PC-9 (cell line): ENCODE measurements around the gene MLX. TPM values are rescaled to one million over a fixed set of nuclear protein-coding genes. Genes with fewer than 3 reads are reported as not detected.

Source experiments
- BruUV-seq: library from RNA; stranded (reverse); fragments of 400-500 nt; replicated peaks from 2 replicates; lab custom pipeline; 2021; lab: Mats Ljungman, UMichigan
- CTCF ChIA-PET: fragments of 300-600 bp; sonication (Branson Sonifier 250); formaldehyde crosslinking; loops from one replicate; lab custom pipeline; 2022; ENCODE audit warnings: antibody characterized with exemption; lab: Charles Lee
- POLR2A ChIA-PET: fragments of 300-600 bp; sonication (Branson Sonifier 250); formaldehyde crosslinking; loops from one replicate; lab custom pipeline; 2022; ENCODE audit warnings: antibody characterized with exemption; ENCODE audit not compliant: unreplicated experiment; lab: Charles Lee
- DNase-seq, 2 experiments: peaks; one replicate each; pipeline versions ENCODE4 v3.0.0 to v3.0.0-alpha.2; 2015 to 2022; ENCODE audit warnings: mixed read lengths in 1 of 2
- H2AFZ ChIP-seq: fragments of 200-600 bp; sonication (generic); 2 replicates; pipeline ENCODE4 v1.8.1; 2017; ENCODE audit warnings: antibody characterized with exemption
- H3F3A ChIP-seq: fragments of 200-600 bp; sonication (generic); 2 replicates; pipeline ENCODE4 v1.8.1; 2017; ENCODE audit warnings: antibody characterized with exemption, mild to moderate bottlenecking, low read depth; ENCODE audit not compliant: insufficient read depth
- H3K27ac ChIP-seq: fragments of 200-600 bp; sonication (generic); 2 replicates; pipeline ENCODE4 v1.6.1; 2016; ENCODE audit warnings: mixed run types
- H3K27me3 ChIP-seq: fragments of 200-600 bp; sonication (generic); 2 replicates; pipeline ENCODE4 v1.6.1; 2016; ENCODE audit warnings: low read depth, mixed run types; ENCODE audit not compliant: insufficient read depth
- H3K36me3 ChIP-seq: fragments of 200-600 bp; sonication (generic); 2 replicates; pipeline ENCODE4 v1.6.1; 2016; ENCODE audit warnings: low read depth, mixed run types
- H3K4me1 ChIP-seq: fragments of 200-600 bp; sonication (generic); replicated peaks from 2 replicates; pipeline ENCODE4 v1.6.1; 2016; ENCODE audit warnings: mixed run types; ENCODE audit not compliant: insufficient read depth
- H3K4me2 ChIP-seq: fragments of 200-600 bp; sonication (generic); 2 replicates; pipeline ENCODE4 v1.6.1; 2017; ENCODE audit warnings: mixed run types
- H3K4me3 ChIP-seq: fragments of 200-600 bp; sonication (generic); 2 replicates; pipeline ENCODE4 v1.6.1; 2016; ENCODE audit warnings: mixed run types
- H3K79me2 ChIP-seq: fragments of 200-600 bp; sonication (generic); 2 replicates; pipeline ENCODE4 v1.6.1; 2017; ENCODE audit warnings: low read depth, mixed run types
- H3K9me2 ChIP-seq: fragments of 200-600 bp; sonication (generic); 2 replicates; pipeline ENCODE4 v1.8.1; 2017; ENCODE audit warnings: mild to moderate bottlenecking; ENCODE audit not compliant: insufficient read depth
- H3K9me3 ChIP-seq: fragments of 200-600 bp; sonication (generic); 2 replicates; pipeline ENCODE4 v1.8.1; 2016; ENCODE audit warnings: low read depth; ENCODE audit not compliant: insufficient read depth
- H4K20me1 ChIP-seq: fragments of 200-600 bp; sonication (generic); 2 replicates; pipeline ENCODE4 v1.8.1; 2017; ENCODE audit not compliant: insufficient read depth
- EZH2 ChIP-seq: fragments of 200-600 bp; sonication (generic); IDR thresholded peaks from 2 replicates; pipeline ENCODE4 v1.8.0; 2017; ENCODE audit warnings: antibody characterized with exemption, low read depth
- intact Hi-C: fragments of 100-400 bp; cut with micrococcal nuclease; formaldehyde crosslinking; loops from one replicate; pipeline ENCODE4 v1.10.0; 2022; ENCODE audit not compliant: unreplicated experiment
- total RNA-seq: library from RNA; stranded (reverse); gene quantifications from 2 replicates; pipeline ENCODE4 v1.2.3, GENCODE V29; 2021
- TF ChIP-seq, protein P1 (sequence below): fragments of 200-600 bp; sonication (generic); conservative IDR thresholded peaks from 2 replicates; pipeline ENCODE4 v1.6.1; 2017; ENCODE audit warnings: mixed run types, antibody characterized with exemption, mild to moderate bottlenecking, moderate library complexity

The MLX gene
- total RNA-seq, 1 experiment from 2014 or later: 26.0 TPM

DNA sequence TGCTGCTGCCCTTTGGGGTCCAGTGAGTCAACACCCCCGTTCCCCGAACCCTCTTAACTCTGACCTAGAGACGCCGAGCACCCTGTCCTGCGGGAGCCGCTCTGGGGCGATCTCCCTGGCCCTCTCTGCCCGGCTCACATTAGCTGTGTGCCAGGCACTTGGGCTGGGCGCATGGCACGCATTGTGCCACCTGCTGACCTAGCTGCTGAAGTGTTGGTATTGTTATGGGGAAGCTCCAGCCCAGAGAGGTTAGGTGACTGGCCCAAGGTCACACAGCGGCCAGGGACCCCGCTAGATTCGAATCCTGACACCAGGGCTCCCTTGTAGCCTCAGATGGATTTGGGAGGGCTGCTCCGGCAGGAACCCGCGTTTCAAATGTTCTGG lies 13.0 kb upstream of the MLX start:
- Histone ChIP-seq H3K36me3 (no peaks in the 10 kb centered on the region), H3K27ac (peak overlapping the region; percentile 58), H3K9me3 (no peaks in the 10 kb centered on the region), H3K4me3 (peak overlapping the region; percentile 99), H4K20me1 (no peaks in the 10 kb centered on the region), H2AFZ (peak overlapping the region; percentile 83), H3K4me2 (peak overlapping the region; percentile 98), H3K4me1 (no peaks in the 10 kb centered on the region), H3K27me3 (no peaks in the 10 kb centered on the region), H3F3A (peaks cover 11% of the 10 kb centered on the region; the same call in 1 of the 2 replicates), H3K9me2 (no peaks in the 10 kb centered on the region), H3K79me2 (peaks cover 24% of the 10 kb centered on the region)
- DNase-seq: no peak
- POLR2A ChIA-PET: no interaction called here
- intact Hi-C loops: no loop called here
- BruUV-seq: no TSS peak
- CTCF ChIA-PET: no interaction called here
- no peak for TF ChIP-seq EZH2
- TF ChIP-seq, protein P1, sequence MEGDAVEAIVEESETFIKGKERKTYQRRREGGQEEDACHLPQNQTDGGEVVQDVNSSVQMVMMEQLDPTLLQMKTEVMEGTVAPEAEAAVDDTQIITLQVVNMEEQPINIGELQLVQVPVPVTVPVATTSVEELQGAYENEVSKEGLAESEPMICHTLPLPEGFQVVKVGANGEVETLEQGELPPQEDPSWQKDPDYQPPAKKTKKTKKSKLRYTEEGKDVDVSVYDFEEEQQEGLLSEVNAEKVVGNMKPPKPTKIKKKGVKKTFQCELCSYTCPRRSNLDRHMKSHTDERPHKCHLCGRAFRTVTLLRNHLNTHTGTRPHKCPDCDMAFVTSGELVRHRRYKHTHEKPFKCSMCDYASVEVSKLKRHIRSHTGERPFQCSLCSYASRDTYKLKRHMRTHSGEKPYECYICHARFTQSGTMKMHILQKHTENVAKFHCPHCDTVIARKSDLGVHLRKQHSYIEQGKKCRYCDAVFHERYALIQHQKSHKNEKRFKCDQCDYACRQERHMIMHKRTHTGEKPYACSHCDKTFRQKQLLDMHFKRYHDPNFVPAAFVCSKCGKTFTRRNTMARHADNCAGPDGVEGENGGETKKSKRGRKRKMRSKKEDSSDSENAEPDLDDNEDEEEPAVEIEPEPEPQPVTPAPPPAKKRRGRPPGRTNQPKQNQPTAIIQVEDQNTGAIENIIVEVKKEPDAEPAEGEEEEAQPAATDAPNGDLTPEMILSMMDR: no peak

GRCh38 chr17:42554250-42555121 lies 12.4 kb upstream of the MLX start:
- Histone ChIP-seq H3K27me3 (no peaks in the 10 kb centered on the region), H4K20me1 (no peaks in the 10 kb centered on the region), H3K4me3 (peak overlapping the region; percentile 99), H3K79me2 (peaks cover 24% of the 10 kb centered on the region), H3K27ac (peak overlapping the region; percentile 58), H3K4me1 (no peaks in the 10 kb centered on the region), H3K4me2 (peak overlapping the region; percentile 98), H3K9me2 (no peaks in the 10 kb centered on the region), H3K36me3 (no peaks in the 10 kb centered on the region), H3K9me3 (no peaks in the 10 kb centered on the region), H2AFZ (peak overlapping the region; percentile 83), H3F3A (peaks cover 8% of the 10 kb centered on the region; the same call in 1 of the 2 replicates)
- DNase-seq: peak; percentile 59 to 81
- CTCF ChIA-PET: interaction anchor here (1.1 kb wide), 1 partner anchor 9 kb away, joined by 3 read pairs; no protein-coding TSS in a partner anchor
- TF ChIP-seq, protein P1: no peak
- TF ChIP-seq EZH2: no peak
- POLR2A ChIA-PET: interaction anchor here (0.6 to 0.7 kb wide), 3 partner anchors 19 to 166 kb away, joined by 3 to 5 read pairs (median 3); partner anchors contain the start of genes NAGLU and STAT3
- BruUV-seq: TSS peak; percentile 42
- intact Hi-C loops: no loop called here

GRCh38 chr17:42555122-42555622 lies 11.7 kb upstream of the MLX start:
- no peaks in the 10 kb centered on the region for H3K36me3 ChIP-seq

More at GRCh38 chr17:42555122-42555622, 11.7 kb upstream of the MLX start:
- Histone ChIP-seq H3K79me2 (peaks cover 24% of the 10 kb centered on the region), H3K9me2 (no peaks in the 10 kb centered on the region), H3K4me3 (peak overlapping the region; percentile 99), H3K9me3 (no peaks in the 10 kb centered on the region), H3K4me2 (peak overlapping the region; percentile 98), H3K27me3 (no peaks in the 10 kb centered on the region), H3F3A (peaks cover 11% of the 10 kb centered on the region; the same call in 1 of the 2 replicates), H3K27ac (peak overlapping the region; percentile 58), H3K4me1 (no peaks in the 10 kb centered on the region), H4K20me1 (no peaks in the 10 kb centered on the region), H2AFZ (peak overlapping the region; percentile 83)
- TSS peak; percentile 85 for BruUV-seq
- ChIA-PET CTCF (interaction anchor here (1.1 kb wide), 1 partner anchor 8 kb away, joined by 3 read pairs; no protein-coding TSS in a partner anchor), POLR2A (interaction anchor here (0.6 to 0.7 kb wide), 4 partner anchors 19 to 167 kb away, joined by 3 to 5 read pairs (median 4); partner anchors contain the start of genes NAGLU and STAT3)
- no peak for TF ChIP-seq EZH2
- TF ChIP-seq, protein P1: no peak
- intact Hi-C loops: no loop called here
- DNase-seq: no peak
